ENCODE measurements around the gene VPS37D. TPM values are rescaled to one million over a fixed set of nuclear protein-coding genes. Genes with fewer than 3 reads are reported as not detected.
"Not testable (repeated sequence)": the region's sequence is repeated elsewhere in the genome, so short reads cannot be mapped to it uniquely, and the experiment has no call there.

Gene VPS37D, protein sequence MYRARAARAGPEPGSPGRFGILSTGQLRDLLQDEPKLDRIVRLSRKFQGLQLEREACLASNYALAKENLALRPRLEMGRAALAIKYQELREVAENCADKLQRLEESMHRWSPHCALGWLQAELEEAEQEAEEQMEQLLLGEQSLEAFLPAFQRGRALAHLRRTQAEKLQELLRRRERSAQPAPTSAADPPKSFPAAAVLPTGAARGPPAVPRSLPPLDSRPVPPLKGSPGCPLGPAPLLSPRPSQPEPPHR
- 4.4 TPM for total RNA-seq (2021; ENCODE audit: unreplicated experiment)
- 6.8 TPM for polyA plus RNA-seq (2012; ENCODE audit: insufficient read length)
- percentile 32 among the genes with signal in this experiment for Bru-seq, nascent RNA
- BruChase-seq, experiment 1, labeled RNA remaining after a 2-hour chase, result percentile 39 among the genes with signal in this experiment
- percentile 41 among the genes with signal in this experiment for BruChase-seq, experiment 2, labeled RNA remaining after a 6-hour chase
- long read RNA-seq, transcript VPS37D-201 (4 exons, 1,624 nt), result major isoform, 9 of 12 reads
- long read RNA-seq, partial matches to known transcripts, result 2 of 12 reads
- long read RNA-seq, other reads (novel, unspliced or antisense), result 1 of 12 reads

GRCh38 chr7:73667344-73668102 is at the start of gene VPS37D:
Gene VPS37D (plus strand): TSS chr7:73667831. CDS start chr7:73667959, 128 bp downstream.
- DNase-seq (ENCODE audit: low read depth, low spot score) (no peak), ATAC-seq (peak; percentile 92)
- Histone ChIP-seq H3K27ac (ENCODE audit: low read length) (peak within 1 kb of the TSS; percentile 58; the same call in 1 of the 2 replicates), H3K9me3 (ENCODE audit: control insufficient read depth, insufficient read depth, low read depth, low read length) (no peaks in the 10 kb centered on the region), H3K4me3 (ENCODE audit: low read depth in 2 of 2, low read length in 2 of 2) (peak within 1 kb of the TSS; percentile 45 to 73), H3K4me1 (ENCODE audit: control insufficient read depth, insufficient read depth, low read length) (peaks cover 8% of the 10 kb centered on the region), H3K27me3 (ENCODE audit: control insufficient read depth, insufficient read depth, low read length) (no peaks in the 10 kb centered on the region), H3K36me3 (ENCODE audit: control insufficient read depth, insufficient read depth, low read length) (no peaks in the 10 kb centered on the region)
- in situ Hi-C loops (cut with HindIII; ENCODE audit: low pct_unique_long_range_greater_than_20kb, low sequenced_read_pairs), result no loop called here
- ChIA-PET POLR2A (no interaction called here), CTCF (interaction anchor here (0.7 kb wide), 2 partner anchors 21 to 55 kb away, joined by 3 read pairs; no protein-coding TSS in a partner anchor)
- intact Hi-C loops (cut with micrococcal nuclease; ENCODE audit: unreplicated experiment), result loop anchor here (5.0 kb wide), 1 partner anchor 60 kb away; no protein-coding TSS in a partner anchor
- BruUV-seq (replicated peaks), result no TSS peak
- TF ChIP-seq, protein P1, sequence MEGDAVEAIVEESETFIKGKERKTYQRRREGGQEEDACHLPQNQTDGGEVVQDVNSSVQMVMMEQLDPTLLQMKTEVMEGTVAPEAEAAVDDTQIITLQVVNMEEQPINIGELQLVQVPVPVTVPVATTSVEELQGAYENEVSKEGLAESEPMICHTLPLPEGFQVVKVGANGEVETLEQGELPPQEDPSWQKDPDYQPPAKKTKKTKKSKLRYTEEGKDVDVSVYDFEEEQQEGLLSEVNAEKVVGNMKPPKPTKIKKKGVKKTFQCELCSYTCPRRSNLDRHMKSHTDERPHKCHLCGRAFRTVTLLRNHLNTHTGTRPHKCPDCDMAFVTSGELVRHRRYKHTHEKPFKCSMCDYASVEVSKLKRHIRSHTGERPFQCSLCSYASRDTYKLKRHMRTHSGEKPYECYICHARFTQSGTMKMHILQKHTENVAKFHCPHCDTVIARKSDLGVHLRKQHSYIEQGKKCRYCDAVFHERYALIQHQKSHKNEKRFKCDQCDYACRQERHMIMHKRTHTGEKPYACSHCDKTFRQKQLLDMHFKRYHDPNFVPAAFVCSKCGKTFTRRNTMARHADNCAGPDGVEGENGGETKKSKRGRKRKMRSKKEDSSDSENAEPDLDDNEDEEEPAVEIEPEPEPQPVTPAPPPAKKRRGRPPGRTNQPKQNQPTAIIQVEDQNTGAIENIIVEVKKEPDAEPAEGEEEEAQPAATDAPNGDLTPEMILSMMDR (IDR thresholded peaks at IDR 0.05), result peak; percentile 97
- no peak; the same call in 1 of the 2 replicates for TF ChIP-seq POLR2AphosphoS5 (IDR thresholded peaks at IDR 0.05; ENCODE audit: low read depth, low read length)
- peak; percentile 71; the same call in 1 of the 2 replicates for TF ChIP-seq SIN3A (IDR thresholded peaks at IDR 0.05; ENCODE audit: borderline replicate concordance, insufficient read depth, low read depth, low read length)

GRCh38 chr7:73618538-73618937 is 49.1 kb upstream of the VPS37D start:
- TF ChIP-seq POLR2AphosphoS5 (IDR thresholded peaks at IDR 0.05; ENCODE audit: low read depth, low read length) (no peak), REST (IDR thresholded peaks at IDR 0.05; ENCODE audit: insufficient read depth in 1 of 2, low read depth in 2 of 2, low read length in 1 of 2) (no peak), SIN3A (IDR thresholded peaks at IDR 0.05; ENCODE audit: borderline replicate concordance, insufficient read depth, low read depth, low read length) (no peak), TCF7L2 (IDR thresholded peaks at IDR 0.05; ENCODE audit: low read depth, low read length) (no peak)
- TF ChIP-seq, protein P1 (IDR thresholded peaks at IDR 0.05), result no peak
- intact Hi-C loops (cut with micrococcal nuclease; ENCODE audit: unreplicated experiment), result no loop called here
- CTCF ChIA-PET, result interaction anchor here (0.6 kb wide), 2 partner anchors 40 to 224 kb away, joined by 4 to 12 read pairs; partner anchors contain the start of gene TBL2
- POLR2A ChIA-PET, result interaction anchor here (0.7 kb wide), 1 partner anchor 89 kb away, joined by 24 read pairs; no protein-coding TSS in a partner anchor
- BruUV-seq (replicated peaks), result no TSS peak
- Histone ChIP-seq H3K27me3 (ENCODE audit: control insufficient read depth, insufficient read depth, low read length) (no peaks in the 10 kb centered on the region), H3K27ac (ENCODE audit: low read length) (no peak overlapping the region), H3K9me3 (ENCODE audit: control insufficient read depth, insufficient read depth, low read depth, low read length) (no peaks in the 10 kb centered on the region), H3K4me3 (ENCODE audit: low read depth in 2 of 2, low read length in 2 of 2) (no peak overlapping the region), H3K36me3 (ENCODE audit: control insufficient read depth, insufficient read depth, low read length) (no peaks in the 10 kb centered on the region), H3K4me1 (ENCODE audit: control insufficient read depth, insufficient read depth, low read length) (peaks cover 3% of the 10 kb centered on the region; the same call in 1 of the 2 replicates)
- in situ Hi-C loops (cut with HindIII; ENCODE audit: low pct_unique_long_range_greater_than_20kb, low sequenced_read_pairs), result no loop called here
- no peak for ATAC-seq
- DNase-seq (ENCODE audit: low read depth, low spot score), result no peak

GRCh38 chr7:73619394-73619793 is 48.2 kb upstream of the VPS37D start:
- DNase-seq (ENCODE audit: low read depth, low spot score); ATAC-seq; H3K27ac ChIP-seq (ENCODE audit: low read length); H3K4me3 ChIP-seq (ENCODE audit: low read depth in 2 of 2, low read length in 2 of 2); in situ Hi-C loops (cut with HindIII; ENCODE audit: low pct_unique_long_range_greater_than_20kb, low sequenced_read_pairs); H3K36me3 ChIP-seq (ENCODE audit: control insufficient read depth, insufficient read depth, low read length); BruUV-seq (replicated peaks); intact Hi-C loops (cut with micrococcal nuclease; ENCODE audit: unreplicated experiment); H3K4me1 ChIP-seq (ENCODE audit: control insufficient read depth, insufficient read depth, low read length); H3K27me3 ChIP-seq (ENCODE audit: control insufficient read depth, insufficient read depth, low read length); H3K9me3 ChIP-seq (ENCODE audit: control insufficient read depth, insufficient read depth, low read depth, low read length); CTCF ChIA-PET: not testable (repeated sequence)
- POLR2A ChIA-PET, result interaction anchor here (0.7 kb wide), 1 partner anchor 88 kb away, joined by 24 read pairs; no protein-coding TSS in a partner anchor
